Osteocyte (in vitro differentiated cells): Measurements from ENCODE around the gene B4GALNT4. TPM values are rescaled to one million over a fixed set of nuclear protein-coding genes. Genes with fewer than 3 reads are reported as not detected.
"Not testable (repeated sequence)": the region's sequence is repeated elsewhere in the genome, so short reads cannot be mapped to it uniquely, and the experiment has no call there.

Source experiments
- DNase-seq: peaks from one replicate; pipeline ENCODE4 v3.0.0; 2021; ENCODE audit warnings: mixed read lengths; ENCODE audit not compliant: unreplicated experiment; ENCODE audit errors: extremely low spot score
- H3K27ac Mint-ChIP-seq: one replicate; pipeline ENCODE4 v1.8.0; 2021; ENCODE audit warnings: mild to moderate bottlenecking, mixed read lengths; ENCODE audit not compliant: unreplicated experiment
- H3K27me3 Mint-ChIP-seq: one replicate; pipeline ENCODE4 v1.8.0; 2021; ENCODE audit warnings: mixed read lengths; ENCODE audit not compliant: unreplicated experiment
- H3K36me3 Mint-ChIP-seq: one replicate; pipeline ENCODE4 v1.8.0; 2021; ENCODE audit warnings: mixed read lengths; ENCODE audit not compliant: unreplicated experiment
- H3K4me1 Mint-ChIP-seq: one replicate; pipeline ENCODE4 v1.8.0; 2021; ENCODE audit warnings: mixed read lengths; ENCODE audit not compliant: unreplicated experiment
- H3K4me3 Mint-ChIP-seq: one replicate; pipeline ENCODE4 v1.8.0; 2021; ENCODE audit warnings: mild to moderate bottlenecking, moderate library complexity, mixed read lengths; ENCODE audit not compliant: unreplicated experiment
- H3K9me3 Mint-ChIP-seq: one replicate; pipeline ENCODE4 v1.8.0; 2021; ENCODE audit warnings: mixed read lengths; ENCODE audit not compliant: unreplicated experiment
- total RNA-seq: library from RNA; stranded (reverse); gene quantifications from 2 replicates; pipeline ENCODE4 v1.2.1, GENCODE V29; 2021
- TF ChIP-seq, protein P1 (sequence below): fragments of 200-600 bp; sonication (generic); IDR thresholded peaks from 2 replicates; pipeline ENCODE4 v1.5.0; 2021; ENCODE audit warnings: antibody characterized with exemption, mild to moderate bottlenecking, moderate library complexity

B4GALNT4 gene
- total RNA-seq, 1 donor from 2014 or later = 63.3 TPM

GRCh38 chr11:387193-387793, 18.0 kb downstream of the B4GALNT4 start:
- Mint-ChIP-seq H3K4me3 (no peak overlapping the region), H3K27me3 (no peaks in the 10 kb centered on the region), H3K9me3 (peaks cover 5% of the 10 kb centered on the region), H3K4me1 (no peaks in the 10 kb centered on the region), H3K36me3 (peaks cover 2% of the 10 kb centered on the region), H3K27ac (no peak overlapping the region)
- DNase-seq = no peak
- TF ChIP-seq, protein P1, sequence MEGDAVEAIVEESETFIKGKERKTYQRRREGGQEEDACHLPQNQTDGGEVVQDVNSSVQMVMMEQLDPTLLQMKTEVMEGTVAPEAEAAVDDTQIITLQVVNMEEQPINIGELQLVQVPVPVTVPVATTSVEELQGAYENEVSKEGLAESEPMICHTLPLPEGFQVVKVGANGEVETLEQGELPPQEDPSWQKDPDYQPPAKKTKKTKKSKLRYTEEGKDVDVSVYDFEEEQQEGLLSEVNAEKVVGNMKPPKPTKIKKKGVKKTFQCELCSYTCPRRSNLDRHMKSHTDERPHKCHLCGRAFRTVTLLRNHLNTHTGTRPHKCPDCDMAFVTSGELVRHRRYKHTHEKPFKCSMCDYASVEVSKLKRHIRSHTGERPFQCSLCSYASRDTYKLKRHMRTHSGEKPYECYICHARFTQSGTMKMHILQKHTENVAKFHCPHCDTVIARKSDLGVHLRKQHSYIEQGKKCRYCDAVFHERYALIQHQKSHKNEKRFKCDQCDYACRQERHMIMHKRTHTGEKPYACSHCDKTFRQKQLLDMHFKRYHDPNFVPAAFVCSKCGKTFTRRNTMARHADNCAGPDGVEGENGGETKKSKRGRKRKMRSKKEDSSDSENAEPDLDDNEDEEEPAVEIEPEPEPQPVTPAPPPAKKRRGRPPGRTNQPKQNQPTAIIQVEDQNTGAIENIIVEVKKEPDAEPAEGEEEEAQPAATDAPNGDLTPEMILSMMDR = no peak

DNA sequence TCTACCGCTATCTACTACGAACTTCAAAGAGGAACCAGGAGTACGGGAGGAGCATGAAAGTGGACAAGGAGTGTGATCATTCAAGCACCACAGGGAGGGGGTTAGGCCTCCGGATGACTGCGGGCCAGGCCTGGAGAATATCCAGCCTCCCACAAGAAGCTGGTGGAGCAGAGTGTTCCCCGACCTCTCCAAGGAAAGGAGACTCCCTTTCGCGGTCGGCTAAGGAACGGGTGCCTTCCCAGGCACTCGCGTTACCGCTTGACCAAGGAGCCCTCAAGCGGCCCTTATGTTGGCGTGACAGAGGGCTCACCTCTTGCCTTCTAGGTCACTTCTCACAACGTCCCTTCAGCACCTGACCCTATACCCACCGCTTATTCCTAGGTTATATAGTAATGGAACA, 20.1 kb downstream of the B4GALNT4 start:
- not testable (repeated sequence) for H3K27ac Mint-ChIP-seq, H3K36me3 Mint-ChIP-seq, H3K4me1 Mint-ChIP-seq, DNase-seq, H3K9me3 Mint-ChIP-seq, H3K4me3 Mint-ChIP-seq, H3K27me3 Mint-ChIP-seq

- peaks cover 5% of the 10 kb centered on the region for H3K9me3 Mint-ChIP-seq
- peaks cover 13% of the 10 kb centered on the region for H3K4me1 Mint-ChIP-seq
- no peaks in the 10 kb centered on the region for H3K36me3 Mint-ChIP-seq
- H3K27me3 Mint-ChIP-seq = no peaks in the 10 kb centered on the region
- DNase-seq = no peak
- no peak overlapping the region for H3K4me3 Mint-ChIP-seq
- TF ChIP-seq, protein P1 = no peak
- H3K27ac Mint-ChIP-seq = no peak overlapping the region
Observed at GRCh38 chr11:390175-390574, 20.9 kb downstream of the B4GALNT4 start.

DNA sequence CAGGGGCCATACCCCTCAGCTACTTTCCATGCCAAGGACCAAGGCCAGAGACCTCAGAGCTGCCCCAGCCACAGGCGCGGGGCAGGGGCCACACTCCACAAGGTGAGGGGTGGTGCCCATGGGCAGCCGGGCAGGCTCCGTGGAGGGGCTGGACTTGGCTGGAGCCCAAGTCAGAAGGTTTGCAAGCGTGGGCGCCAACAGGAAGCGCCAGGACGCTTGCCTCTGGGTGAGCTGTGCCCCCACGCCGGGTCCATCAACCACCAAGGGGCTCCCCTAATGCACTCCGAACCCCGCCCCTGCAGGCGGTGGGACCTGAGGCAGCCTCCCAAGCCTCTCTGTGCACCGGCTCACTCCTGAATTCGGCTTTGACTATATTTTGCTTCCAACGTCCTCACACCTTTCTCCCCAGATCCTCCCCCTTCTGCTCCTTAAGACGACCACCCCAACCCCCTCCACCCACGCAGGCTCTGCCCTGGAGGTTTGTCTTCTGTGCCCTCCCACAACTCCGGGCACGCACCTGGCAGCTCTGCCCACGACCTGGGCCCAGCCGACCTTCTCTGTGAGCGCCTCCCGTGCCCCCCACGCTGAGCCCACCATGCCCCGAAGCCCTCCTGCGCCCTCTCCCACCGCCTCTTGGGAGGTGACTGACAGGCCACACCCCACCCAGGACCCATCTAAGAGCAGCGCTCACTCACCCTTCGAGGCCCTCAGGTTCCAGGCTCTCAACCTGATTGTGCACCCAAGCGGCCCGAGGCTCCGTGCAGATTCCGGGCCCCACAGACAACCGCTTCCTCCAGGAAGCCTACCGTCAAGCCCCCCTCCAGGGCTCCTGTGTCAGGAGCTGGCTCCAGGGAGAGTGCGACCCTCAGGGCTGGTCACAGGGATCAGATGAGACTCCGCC, 22.1 kb downstream of the B4GALNT4 start:
- DNase-seq = no peak
- Mint-ChIP-seq H3K36me3 (no peaks in the 10 kb centered on the region), H3K9me3 (peaks cover 5% of the 10 kb centered on the region), H3K27me3 (no peaks in the 10 kb centered on the region), H3K4me1 (peaks cover 18% of the 10 kb centered on the region), H3K27ac (no peak overlapping the region), H3K4me3 (no peak overlapping the region)
- TF ChIP-seq, protein P1 = no peak

DNA sequence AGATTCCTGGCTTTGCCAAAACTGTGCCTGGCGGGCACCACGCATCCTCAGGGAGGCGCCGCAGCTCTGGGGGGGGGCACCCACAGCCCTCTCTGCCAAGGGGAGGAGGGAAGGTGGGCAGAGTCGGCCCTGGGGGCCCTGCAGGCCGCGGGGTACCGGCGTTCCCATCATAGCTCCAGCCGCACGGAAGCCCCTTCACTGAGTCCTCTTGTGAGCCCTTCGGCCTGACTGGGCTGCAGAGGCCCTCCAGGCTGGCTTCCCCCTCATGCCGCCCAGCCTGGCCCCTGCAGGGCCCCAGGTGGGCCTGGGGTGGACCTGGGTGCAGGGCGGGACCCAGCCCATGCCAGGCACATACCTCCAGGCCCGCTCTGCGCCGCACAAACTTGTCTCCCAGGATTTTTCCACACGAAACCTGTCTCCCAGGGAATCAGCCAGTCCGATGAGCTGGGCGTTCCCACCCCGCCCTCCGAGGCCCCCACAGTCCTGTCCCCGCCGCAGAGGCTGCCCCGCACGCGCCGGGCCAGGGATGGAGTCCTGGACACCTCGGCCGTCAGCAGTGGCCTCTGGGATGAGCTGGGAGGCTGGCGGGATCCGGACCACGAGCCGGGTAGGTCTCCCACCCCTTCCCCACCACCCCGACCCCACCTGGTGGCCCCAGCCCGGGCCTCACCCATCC, 22.9 kb downstream of the B4GALNT4 start:
- Mint-ChIP-seq H3K27ac (no peak overlapping the region), H3K4me1 (peaks cover 18% of the 10 kb centered on the region), H3K36me3 (no peaks in the 10 kb centered on the region), H3K4me3 (no peak overlapping the region), H3K27me3 (no peaks in the 10 kb centered on the region), H3K9me3 (no peaks in the 10 kb centered on the region)
- DNase-seq = no peak
- TF ChIP-seq, protein P1 = no peak
